Activated CD4-positive, alpha-beta T cell treated with anti-CD3 and anti-CD28 coated beads, Interleukin-2, amount 50 U/mL, for 48 hours (primary cell): ENCODE measurements around the gene CASP8AP2.
"Not testable (repeated sequence)": the region's sequence is repeated elsewhere in the genome, so short reads cannot be mapped to it uniquely, and the experiment has no call there.

Experiments used
- DNase-seq, 2 experiments: peaks; one replicate each; pipeline ENCODE4 v3.0.0-alpha.2; 2020

The CASP8AP2 gene

DNA sequence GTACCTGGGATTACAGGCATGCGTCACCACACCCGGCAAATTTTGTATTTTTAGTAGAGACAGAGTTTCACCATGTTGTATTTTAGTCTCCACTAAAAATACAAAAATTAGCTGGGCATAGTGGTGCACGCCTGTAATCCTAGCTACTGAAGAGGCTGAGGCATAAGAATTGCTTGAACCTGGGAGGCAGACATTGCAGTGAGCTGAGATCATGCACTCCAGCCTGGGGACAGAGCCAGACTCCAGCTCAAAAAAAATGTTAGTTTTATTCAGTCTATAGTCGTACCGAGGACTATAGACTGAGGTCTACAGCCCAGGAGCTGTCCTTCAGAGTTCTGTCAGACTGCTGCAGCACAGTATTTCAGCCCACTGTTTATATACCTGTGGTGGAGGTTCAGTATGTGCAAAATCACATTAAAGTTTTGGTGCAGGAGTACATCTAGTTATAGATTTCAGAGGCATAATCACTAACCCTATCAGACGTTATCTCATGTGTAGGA lies 3.6 kb upstream of the CASP8AP2 start:
- DNase-seq = no peak

GRCh38 chr6:89828475-89828987 lies 1.1 kb upstream of the CASP8AP2 start:
- not testable (repeated sequence) for DNase-seq

DNA sequence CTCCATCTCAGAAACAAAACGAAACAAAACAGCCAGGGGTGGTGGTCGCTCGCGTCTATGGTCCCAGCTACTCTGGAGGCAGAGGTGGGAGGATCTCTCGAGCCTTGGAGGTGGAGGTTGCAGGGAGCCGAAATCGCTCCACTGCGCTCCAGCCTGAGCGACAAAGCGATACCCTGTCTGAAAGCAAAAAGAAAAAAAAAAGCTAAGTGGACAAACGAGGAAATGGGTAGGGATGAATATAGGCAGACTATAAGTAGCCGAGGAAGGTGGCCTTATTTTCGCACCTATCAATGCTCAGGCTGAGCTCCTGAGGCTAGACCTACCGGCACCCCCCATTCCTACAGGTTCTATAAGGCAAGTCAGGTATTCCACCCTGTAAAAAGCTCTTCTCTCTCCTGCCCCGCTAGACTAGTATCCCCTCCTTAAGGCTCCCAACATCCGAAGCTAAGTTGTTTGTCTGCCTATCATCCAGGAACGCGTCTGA lies 650 bp upstream of the CASP8AP2 start:
- DNase-seq = peak; percentile 19 to 37

DNA sequence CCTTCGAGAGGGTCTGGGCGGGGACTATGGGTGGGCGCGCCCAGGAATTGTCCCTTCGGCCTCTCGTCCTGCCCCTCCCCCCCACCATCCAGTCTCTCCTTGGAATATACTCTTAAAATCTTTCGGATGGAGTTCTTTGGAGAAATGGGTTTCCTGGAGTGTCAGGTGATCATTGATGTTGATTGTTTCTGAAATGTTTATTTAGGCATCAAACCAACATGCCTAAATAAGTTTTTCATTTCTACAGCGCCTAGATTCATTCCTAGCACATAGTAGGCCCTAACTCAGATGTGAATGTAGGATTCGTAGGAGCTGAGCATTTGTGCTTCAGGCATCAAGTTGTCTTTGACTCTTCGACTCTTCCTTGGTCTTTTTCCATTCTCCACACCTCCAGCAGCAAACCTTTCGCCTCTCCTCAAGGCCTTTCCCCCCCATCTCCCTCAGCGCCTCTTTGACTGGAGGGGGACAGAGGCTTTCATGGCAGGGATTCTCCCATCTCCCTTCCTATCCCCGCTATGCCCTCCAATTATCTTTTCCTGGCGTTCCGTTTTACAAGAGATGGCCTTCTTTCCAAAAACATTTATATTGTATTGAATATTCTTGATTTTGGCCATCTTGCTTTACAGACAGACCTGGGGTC lies 610 bp downstream of the CASP8AP2 start:
- DNase-seq = no peak

DNA sequence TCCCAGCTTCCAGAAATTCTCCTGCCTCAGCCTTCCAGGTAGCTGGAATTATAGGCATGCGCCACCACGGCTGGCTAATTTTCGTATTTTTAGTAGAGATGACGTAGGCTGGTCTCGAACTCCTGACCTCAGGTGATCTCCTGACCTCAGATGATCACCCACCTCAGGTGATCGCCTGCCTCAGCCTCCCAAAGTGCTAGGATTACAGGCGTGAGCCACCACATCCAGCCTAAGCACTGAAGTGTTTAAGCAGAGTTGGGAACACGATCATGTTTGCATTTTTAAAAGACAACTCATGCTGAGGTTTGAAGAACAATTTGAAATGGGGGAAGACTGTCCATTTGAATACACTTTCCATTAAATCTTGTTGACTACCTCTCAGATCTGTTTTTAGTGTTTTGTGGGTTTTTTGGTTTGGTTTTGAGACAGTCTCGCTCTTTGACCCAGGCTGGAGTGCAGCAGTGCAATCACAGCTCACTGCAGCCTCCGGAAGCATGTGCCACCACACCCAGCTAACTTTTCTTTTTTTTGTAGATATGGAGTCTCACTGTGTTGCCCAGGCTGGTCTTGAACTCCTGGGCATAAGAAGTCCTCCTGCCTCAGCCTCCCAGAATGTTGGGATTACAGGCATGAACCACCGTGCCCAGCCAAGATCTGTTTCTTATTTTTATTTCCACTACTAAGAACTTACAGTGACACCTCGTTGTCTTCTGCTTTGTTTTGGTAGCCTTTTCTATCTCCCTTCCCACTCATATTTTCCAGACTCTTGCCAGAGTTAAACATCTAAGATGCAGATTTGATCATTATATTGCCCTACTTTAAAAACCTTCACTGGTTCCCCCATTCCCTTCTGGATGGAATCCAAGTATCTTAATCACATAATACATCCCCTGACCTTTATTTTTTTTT lies 5.5 kb downstream of the CASP8AP2 start:
- peak; percentile 45 to 61 for DNase-seq

DNA sequence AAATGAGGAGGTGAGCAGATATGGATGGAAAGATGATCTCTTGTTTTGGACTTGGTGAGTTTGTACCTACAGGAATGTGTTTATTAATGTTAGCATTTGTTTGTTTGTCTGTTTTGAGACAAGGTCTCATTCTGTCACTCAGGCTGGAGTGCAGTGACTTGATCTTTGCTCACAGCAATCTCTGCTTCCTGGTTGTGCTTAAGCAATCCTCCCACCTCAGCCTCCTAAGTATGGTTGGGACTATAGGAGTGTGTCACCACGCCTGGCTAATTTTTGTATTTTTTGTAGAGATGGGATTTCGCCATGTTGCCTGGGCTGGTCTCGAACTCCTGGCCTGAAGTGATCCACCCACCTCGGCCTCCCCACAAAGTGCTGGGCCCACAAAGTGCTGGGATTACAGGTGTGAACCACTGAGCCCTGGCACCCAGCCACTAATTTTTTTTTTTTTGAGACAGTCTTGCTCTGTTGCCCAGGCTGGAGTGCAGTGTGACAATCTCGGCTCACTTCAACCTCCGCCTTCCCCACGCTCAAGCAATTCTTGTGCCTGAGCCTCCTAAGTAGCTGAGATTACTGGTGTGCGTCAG lies 7.1 kb downstream of the CASP8AP2 start:
- no peak for DNase-seq

DNA sequence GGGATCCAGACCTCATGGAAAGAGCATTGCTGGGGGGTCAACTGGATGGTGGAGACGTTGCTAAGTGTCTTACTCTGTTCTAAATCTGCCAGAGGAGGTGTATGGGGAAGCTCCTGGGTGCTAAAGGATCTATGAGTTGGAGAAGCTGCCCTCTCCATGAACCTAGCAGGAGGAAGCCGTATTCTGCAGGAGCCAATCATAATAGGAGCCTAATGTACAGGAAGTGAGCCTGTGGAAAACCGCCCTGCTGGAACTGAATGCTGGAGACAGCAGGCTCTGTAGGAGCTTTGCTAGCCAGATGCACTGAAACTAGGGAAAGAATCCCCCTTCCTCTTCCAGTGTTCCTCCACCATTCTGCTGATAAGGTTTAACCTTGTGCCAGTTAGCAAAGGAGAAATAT lies 10.9 kb downstream of the CASP8AP2 start:
- no peak for DNase-seq

DNA sequence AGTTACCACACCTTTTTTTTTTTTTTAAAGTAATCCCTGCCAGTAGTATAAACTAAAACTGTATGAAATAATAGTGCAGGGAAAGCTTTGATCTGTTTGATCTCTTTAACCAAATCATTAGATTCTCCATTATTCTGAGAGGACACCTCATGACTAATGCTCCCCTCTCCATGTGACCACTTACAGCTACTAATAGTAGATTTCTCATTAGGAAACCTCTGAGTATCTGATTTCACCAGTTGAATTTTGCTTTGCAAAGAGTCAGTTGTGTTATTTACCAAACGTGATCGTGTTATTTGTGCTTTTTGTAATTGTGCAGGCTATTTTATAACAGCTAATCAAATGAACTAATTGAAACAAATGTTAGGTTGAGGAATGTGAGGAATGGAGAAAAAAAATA lies 12.5 kb downstream of the CASP8AP2 start:
- no peak for DNase-seq

DNA sequence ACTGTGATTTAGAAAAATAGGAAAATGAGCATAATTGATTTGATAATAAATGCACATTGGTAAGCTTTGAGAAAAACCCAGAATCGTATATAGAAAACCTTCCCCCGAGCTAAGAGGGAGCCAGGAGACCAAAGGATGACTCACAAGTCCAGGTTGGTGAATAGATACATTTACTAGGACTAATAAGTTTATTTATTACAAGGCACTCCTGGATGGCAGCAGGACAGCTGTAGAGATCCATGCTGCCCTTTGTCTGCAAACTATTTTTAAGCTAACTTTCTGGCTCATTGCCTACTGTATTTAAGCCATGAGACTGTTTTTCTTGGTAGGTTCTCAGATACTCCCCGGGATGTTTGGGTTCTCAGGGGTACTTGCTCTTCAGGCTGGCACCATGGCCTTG lies 13.4 kb downstream of the CASP8AP2 start:
- no peak for DNase-seq

DNA sequence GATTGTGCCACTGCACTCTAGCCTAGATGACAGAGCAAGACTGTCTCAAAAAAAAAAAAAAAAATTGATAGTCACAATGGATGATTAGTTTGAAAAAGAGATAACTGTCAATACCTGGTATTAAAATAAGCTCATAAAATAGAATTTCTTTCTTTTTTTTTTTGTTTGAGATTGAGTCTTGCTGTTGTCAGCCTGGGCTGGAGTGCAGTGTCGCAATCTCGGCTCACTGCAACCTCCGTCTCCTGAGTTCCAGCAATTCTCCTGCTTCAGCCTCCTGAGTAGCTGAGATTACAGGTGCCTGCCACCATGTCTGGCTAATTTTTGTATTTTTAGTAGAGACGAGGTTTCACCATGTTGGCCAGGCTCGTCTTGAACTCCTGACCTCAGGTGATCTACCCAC lies 17.8 kb downstream of the CASP8AP2 start:
- DNase-seq = not testable (repeated sequence)

- DNase-seq = no peak
Measured at GRCh38 chr6:89853068-89853467, 23.4 kb downstream of the CASP8AP2 start.

GRCh38 chr6:89858041-89858440 lies 28.4 kb downstream of the CASP8AP2 start:
- DNase-seq = no peak

GRCh38 chr6:89859744-89860143 lies 30.1 kb downstream of the CASP8AP2 start:
- DNase-seq = peak in 1 of 2 experiments; percentile 14

DNA sequence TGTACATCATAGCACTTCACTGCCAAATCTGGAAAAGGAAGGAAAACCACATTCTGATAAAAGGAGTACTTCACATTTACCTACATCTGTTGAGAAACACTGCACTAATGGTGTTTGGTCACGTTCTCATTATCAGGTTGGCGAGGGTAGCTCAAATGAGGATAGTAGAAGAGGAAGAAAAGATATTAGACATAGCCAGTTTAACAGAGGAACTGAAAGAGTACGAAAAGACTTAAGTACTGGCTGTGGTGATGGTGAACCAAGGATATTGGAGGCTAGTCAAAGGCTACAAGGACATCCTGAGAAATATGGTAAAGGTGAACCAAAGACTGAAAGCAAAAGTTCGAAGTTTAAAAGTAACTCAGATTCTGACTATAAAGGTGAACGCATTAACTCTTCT lies 32.6 kb downstream of the CASP8AP2 start:
- no peak for DNase-seq

DNA sequence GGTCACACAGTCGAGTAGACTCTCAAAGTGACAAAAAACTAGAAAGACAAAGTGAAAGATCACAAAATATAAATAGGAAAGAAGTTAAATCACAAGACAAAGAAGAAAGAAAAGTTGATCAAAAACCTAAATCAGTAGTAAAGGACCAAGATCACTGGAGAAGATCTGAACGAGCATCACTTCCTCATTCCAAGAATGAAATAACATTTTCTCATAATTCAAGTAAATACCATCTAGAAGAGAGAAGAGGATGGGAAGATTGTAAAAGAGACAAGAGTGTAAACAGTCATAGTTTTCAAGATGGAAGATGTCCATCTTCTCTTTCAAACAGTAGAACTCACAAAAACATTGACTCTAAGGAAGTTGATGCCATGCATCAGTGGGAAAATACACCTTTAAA lies 33.0 kb downstream of the CASP8AP2 start:
- no peak for DNase-seq

DNA sequence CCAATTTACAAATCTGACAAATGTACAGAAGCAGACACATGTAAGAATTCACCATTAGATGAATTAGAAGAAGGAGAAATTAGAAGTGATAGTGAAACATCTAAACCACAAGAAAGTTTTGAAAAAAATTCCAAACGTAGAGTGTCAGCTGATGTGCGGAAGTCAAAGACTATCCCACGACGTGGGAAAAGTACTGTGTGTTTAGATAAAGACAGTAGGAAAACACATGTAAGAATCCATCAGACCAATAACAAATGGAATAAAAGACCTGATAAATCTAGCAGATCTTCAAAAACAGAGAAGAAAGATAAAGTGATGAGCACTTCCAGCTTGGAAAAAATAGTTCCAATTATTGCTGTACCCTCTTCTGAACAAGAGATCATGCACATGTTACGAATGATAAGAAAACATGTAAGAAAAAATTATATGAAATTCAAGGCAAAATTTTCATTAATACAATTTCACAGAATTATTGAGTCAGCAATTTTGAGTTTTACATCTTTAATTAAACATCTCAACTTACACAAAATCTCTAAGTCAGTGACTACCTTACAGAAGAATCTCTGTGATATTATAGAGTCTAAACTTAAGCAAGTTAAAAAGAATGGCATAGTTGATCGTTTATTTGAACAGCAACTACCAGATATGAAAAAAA lies 36.5 kb downstream of the CASP8AP2 start:
- DNase-seq = no peak

DNA sequence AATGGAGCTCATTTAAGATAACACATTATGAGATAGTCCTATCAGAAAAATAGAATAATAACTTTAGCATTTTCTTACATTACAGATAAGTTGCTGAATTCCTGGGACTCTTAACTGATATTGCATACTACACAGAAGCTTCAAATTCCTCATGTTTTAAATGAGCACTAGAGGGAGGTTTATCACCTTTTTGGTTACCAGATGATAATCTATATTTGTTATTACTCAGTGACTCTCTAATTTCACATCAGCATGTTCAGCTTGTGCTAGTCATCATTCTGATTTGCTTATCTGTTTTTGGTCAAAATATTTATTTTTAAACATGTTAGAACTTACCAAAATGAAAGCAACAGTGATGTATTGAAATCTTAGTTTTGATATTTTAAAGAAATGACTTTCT lies 44.0 kb downstream of the CASP8AP2 start:
- DNase-seq = no peak

- no peak for DNase-seq
Measured at GRCh38 chr6:89874438-89874837, 44.8 kb downstream of the CASP8AP2 start.

- DNase-seq = no peak
Measured at GRCh38 chr6:89886378-89887120, 56.9 kb downstream of the CASP8AP2 start.

GRCh38 chr6:89887452-89888137 lies 57.9 kb downstream of the CASP8AP2 start:
- DNase-seq = peak in 1 of 2 experiments; percentile 14

DNA sequence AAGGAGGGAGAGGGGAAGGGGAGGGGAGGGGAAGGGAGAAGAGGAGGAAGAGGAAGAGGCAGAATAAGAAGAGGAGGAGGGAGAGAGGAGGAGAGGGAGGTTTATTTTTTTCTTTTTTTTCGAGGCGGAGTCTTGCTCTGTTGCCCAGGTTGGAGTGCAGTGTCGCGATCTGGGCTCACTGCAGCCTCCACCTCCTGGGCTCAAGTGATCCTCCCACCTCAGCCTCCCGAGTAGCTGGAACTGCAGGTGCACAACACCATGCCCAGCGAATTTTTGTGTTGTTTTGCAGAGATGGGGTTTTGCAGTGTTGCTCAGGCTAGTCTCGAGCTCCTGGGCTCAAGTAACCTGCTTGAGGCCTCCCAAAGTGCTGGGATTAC lies 58.4 kb downstream of the CASP8AP2 start:
- DNase-seq = no peak
